Measurements from ENCODE around the gene TDRD7. TPM values are rescaled to one million over a fixed set of nuclear protein-coding genes. Genes with fewer than 3 reads are reported as not detected.

The TDRD7 gene
- polyA plus RNA-seq, 1 experiment = 5.4 TPM

DNA sequence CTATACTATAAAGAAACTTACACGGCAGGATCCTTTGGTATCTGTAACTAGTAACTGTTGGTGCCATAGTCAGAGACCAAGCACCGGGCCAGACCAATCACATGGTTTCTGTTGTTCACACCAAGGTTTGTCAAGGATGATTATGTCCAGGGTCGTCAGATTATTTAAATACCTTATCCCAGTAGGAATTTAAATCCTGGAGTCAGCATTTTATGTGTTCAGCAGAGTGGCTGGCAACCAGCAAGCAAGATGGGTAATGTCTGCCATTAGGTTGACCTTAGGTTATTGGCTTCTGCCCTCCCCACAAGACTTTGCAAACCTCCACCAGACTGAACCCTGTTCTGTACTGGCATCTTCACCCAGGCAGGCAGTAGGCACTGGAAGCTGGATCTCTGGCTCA is 50.3 kb downstream of the TDRD7 start:
- Histone ChIP-seq H3K36me3 (ENCODE audit: control insufficient read depth, insufficient read depth, low read length) (no peaks in the 10 kb centered on the region; the same call in 1 of the 2 replicates), H3K27me3 (ENCODE audit: control insufficient read depth, insufficient read depth, low read length) (no peaks in the 10 kb centered on the region), H3K4me3 (ENCODE audit: low read depth, low read length) (no peak overlapping the region)
- CTCF ChIA-PET = interaction anchor here (1.2 to 2.6 kb wide), 2 partner anchors 136 to 154 kb away, joined by 7 to 14 read pairs; no protein-coding TSS in a partner anchor
- TF ChIP-seq, protein P1, sequence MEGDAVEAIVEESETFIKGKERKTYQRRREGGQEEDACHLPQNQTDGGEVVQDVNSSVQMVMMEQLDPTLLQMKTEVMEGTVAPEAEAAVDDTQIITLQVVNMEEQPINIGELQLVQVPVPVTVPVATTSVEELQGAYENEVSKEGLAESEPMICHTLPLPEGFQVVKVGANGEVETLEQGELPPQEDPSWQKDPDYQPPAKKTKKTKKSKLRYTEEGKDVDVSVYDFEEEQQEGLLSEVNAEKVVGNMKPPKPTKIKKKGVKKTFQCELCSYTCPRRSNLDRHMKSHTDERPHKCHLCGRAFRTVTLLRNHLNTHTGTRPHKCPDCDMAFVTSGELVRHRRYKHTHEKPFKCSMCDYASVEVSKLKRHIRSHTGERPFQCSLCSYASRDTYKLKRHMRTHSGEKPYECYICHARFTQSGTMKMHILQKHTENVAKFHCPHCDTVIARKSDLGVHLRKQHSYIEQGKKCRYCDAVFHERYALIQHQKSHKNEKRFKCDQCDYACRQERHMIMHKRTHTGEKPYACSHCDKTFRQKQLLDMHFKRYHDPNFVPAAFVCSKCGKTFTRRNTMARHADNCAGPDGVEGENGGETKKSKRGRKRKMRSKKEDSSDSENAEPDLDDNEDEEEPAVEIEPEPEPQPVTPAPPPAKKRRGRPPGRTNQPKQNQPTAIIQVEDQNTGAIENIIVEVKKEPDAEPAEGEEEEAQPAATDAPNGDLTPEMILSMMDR (IDR thresholded peaks at IDR 0.05; ENCODE audit: insufficient read depth, low read depth, low read length) = no peak
- POLR2A ChIA-PET = no interaction called here
- DNase-seq (ENCODE audit: low read depth) = no peak

DNA sequence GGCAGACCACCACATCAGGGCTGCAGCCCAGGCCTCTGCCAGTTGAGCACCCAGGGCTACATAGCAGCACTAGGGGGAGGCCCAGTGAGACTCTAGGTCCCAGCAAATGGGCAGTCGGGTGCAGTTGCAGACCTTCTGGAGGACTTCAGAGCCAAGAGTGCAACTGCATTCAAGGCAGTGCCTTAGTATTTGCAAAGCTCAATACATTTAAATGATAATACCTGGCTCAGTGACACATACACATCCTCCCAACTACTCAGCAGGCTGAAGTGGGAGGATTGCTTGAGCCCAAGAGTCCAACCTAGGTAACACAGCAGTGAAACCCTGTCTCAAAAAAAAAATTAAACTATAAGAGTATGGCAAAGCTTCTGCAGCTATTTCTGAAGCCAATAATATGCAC is 51.0 kb downstream of the TDRD7 start:
- POLR2A ChIA-PET = no interaction called here
- Histone ChIP-seq H3K27me3 (ENCODE audit: control insufficient read depth, insufficient read depth, low read length) (no peaks in the 10 kb centered on the region), H3K4me3 (ENCODE audit: low read depth, low read length) (no peak overlapping the region), H3K36me3 (ENCODE audit: control insufficient read depth, insufficient read depth, low read length) (no peaks in the 10 kb centered on the region; the same call in 1 of the 2 replicates)
- no peak for DNase-seq (ENCODE audit: low read depth)
- CTCF ChIA-PET = interaction anchor here (1.1 to 2.6 kb wide), 2 partner anchors 136 to 152 kb away, joined by 3 to 14 read pairs; no protein-coding TSS in a partner anchor
- TF ChIP-seq, protein P1 (IDR thresholded peaks at IDR 0.05; ENCODE audit: insufficient read depth, low read depth, low read length) = no peak

DNA sequence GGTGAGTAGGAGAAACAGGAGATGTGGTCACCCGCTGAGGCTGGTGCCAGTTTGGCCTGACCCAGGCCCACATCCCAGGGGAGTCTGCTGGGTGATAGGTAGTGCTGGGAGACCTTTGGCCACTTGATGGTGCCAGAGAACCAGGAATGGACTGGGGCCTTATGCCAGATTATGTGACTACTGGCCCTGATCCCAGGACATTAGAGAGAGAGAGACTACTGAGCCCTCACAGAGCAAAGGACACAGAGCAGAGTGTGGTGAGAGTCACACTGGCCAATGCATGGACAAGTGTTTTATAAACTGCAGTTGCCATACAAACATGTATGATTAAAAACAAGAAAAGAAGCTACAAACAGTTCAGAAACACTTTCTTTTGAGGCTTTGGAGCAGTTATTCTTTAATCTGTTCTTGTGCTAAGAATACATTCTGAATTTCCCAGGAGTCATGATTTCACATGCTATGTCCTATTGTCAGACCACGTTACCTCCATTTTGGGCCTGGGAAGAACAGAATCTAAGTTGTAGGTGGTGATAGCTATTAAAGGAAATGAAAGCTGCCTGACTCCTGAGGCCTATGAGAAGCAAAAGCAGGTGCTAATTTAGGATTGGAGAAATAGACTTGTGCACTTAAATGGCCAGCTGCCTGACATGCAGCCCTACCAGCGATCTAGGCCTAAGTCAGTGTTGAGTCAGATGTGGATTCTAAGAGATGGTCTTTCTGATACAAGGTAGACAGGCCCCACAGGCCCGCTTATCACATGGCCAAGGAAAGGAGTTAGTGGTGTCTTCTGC is 57.0 kb downstream of the TDRD7 start:
- Histone ChIP-seq H3K36me3 (ENCODE audit: control insufficient read depth, insufficient read depth, low read length) (peaks cover 1% of the 10 kb centered on the region), H3K27me3 (ENCODE audit: control insufficient read depth, insufficient read depth, low read length) (no peaks in the 10 kb centered on the region), H3K4me3 (ENCODE audit: low read depth, low read length) (no peak overlapping the region)
- DNase-seq (ENCODE audit: low read depth) = no peak
- POLR2A ChIA-PET = interaction anchor here (0.6 kb wide), 1 partner anchor 12 kb away, joined by 6 read pairs; no protein-coding TSS in a partner anchor
- CTCF ChIA-PET = interaction anchor here (0.6 to 7.3 kb wide), 38 partner anchors 10 to 613 kb away, joined by 3 to 292 read pairs (median 4); partner anchors contain the start of genes NCBP1, TMOD1 and TSTD2
- TF ChIP-seq, protein P1 (IDR thresholded peaks at IDR 0.05; ENCODE audit: insufficient read depth, low read depth, low read length) = peak; percentile 84

DNA sequence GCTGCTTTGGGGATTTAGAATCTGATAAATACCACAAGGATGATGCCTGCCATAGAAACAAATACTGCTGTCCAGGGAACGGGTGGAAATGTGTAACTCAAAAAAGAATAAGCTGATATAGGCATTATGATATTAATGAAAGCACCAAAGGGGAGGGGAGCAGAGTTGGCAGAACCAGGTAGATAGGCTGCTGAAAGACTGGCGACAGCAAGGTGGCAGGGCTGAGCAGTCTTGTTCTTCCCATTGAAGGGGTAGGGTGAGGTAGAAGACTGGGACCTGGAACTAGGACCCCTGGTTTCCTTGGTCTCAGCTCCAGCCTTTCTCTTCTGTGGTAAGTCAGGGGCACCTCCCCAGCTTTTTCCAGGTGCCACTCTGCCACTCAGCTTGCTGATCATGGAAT is 58.2 kb downstream of the TDRD7 start:
- Histone ChIP-seq H3K4me3 (ENCODE audit: low read depth, low read length) (no peak overlapping the region), H3K27me3 (ENCODE audit: control insufficient read depth, insufficient read depth, low read length) (no peaks in the 10 kb centered on the region), H3K36me3 (ENCODE audit: control insufficient read depth, insufficient read depth, low read length) (peaks cover 1% of the 10 kb centered on the region; the same call in 1 of the 2 replicates)
- POLR2A ChIA-PET = no interaction called here
- CTCF ChIA-PET = interaction anchor here (1.1 to 7.3 kb wide), 13 partner anchors 10 to 614 kb away, joined by 3 to 292 read pairs (median 7); partner anchors contain the start of gene TMOD1
- no peak for DNase-seq (ENCODE audit: low read depth)
- TF ChIP-seq, protein P1 (IDR thresholded peaks at IDR 0.05; ENCODE audit: insufficient read depth, low read depth, low read length) = peak; percentile 17; the same call in 1 of the 2 replicates

DNA sequence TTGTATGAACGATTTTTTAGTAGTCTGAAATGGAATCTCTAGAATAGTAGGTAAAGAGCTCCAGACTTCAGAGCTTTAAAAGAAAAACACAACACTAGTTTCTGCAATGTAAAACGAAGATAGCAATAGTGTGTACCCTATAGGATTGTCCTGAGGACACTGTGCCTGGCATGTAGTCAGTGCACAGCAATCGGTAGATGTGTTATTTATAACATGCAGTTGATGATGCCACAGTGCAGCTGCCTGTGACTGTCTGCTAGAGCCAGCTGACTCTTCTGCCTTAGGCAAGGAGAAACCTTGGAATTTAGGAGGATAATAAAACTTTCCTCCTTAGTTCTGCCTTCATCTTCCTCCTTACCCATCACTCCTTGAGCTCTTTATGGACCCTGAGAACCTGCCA is 61.8 kb downstream of the TDRD7 start:
- Histone ChIP-seq H3K36me3 (ENCODE audit: control insufficient read depth, insufficient read depth, low read length) (peaks cover 1% of the 10 kb centered on the region; the same call in 1 of the 2 replicates), H3K4me3 (ENCODE audit: low read depth, low read length) (no peak overlapping the region), H3K27me3 (ENCODE audit: control insufficient read depth, insufficient read depth, low read length) (no peaks in the 10 kb centered on the region)
- POLR2A ChIA-PET = no interaction called here
- TF ChIP-seq, protein P1 (IDR thresholded peaks at IDR 0.05; ENCODE audit: insufficient read depth, low read depth, low read length) = no peak
- DNase-seq (ENCODE audit: low read depth) = no peak
- CTCF ChIA-PET = interaction anchor here (1.2 to 3.3 kb wide), 7 partner anchors 13 to 141 kb away, joined by 3 to 24 read pairs (median 4); no protein-coding TSS in a partner anchor
